HG03457 (cell line): ENCODE data around the gene RMI1.
"Not testable (repeated sequence)": the region's sequence is repeated elsewhere in the genome, so short reads cannot be mapped to it uniquely, and the experiment has no call there.

Experiments
- ATAC-seq: cut with Tn5 transposase; IDR thresholded peaks from one replicate; pipeline ENCODE4 v1.9.1; 2021; ENCODE audit warnings: moderate number of reproducible peaks; ENCODE audit not compliant: unreplicated experiment

The RMI1 gene

DNA sequence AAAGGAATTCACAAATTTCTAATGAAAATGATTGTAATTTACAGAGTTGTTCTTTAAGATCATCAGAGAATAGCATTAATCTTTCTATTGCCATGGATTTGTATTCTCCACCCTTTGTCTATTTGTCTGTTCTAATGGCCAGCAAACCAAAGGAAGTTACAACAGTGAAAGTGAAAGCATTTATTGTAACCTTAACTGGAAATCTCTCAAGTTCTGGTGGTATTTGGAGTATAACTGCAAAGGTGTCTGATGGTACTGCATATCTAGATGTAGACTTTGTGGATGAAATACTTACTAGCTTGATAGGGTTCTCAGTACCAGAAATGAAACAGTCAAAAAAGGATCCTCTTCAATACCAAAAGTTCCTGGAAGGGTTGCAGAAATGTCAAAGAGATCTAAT is 21.7 kb downstream of the RMI1 start:
- peak; percentile 79 for ATAC-seq

DNA sequence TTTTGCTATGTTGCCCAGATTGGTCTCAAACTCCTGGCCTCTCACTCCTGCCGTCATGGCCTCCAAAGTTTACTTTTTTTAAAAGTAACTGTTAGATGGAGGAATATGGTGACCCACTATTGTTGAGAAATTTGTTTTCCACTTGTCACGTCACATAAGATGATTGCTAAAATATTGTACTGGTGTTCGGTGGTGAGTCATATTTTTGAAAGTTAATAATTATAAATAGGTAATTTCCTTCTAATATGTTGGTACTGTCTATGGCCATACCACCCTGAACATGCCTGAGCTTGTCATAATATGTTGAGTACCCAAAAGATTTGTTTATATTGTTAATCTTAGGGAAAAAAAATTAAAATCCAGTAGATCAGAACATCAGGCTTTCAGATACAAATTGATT is 22.6 kb downstream of the RMI1 start:
- no peak for ATAC-seq

DNA sequence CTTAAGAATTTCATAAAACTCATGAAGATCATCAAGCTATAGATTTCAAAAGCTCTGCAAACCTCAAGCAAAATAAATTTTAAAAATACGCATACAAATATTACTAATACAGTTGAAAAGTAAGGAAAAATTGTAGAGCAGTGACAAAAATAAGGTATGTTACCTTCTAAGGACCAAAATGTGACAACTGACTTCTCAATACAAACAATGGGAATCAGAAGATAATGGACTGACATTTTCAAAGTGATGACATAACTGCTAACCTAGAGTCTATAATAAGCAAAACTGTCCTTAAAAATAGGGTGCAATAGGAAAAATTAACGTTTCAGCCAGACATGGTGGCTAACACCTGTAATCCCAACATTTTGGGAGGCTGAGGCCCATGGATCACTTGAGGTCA is 27.1 kb downstream of the RMI1 start:
- ATAC-seq: no peak

DNA sequence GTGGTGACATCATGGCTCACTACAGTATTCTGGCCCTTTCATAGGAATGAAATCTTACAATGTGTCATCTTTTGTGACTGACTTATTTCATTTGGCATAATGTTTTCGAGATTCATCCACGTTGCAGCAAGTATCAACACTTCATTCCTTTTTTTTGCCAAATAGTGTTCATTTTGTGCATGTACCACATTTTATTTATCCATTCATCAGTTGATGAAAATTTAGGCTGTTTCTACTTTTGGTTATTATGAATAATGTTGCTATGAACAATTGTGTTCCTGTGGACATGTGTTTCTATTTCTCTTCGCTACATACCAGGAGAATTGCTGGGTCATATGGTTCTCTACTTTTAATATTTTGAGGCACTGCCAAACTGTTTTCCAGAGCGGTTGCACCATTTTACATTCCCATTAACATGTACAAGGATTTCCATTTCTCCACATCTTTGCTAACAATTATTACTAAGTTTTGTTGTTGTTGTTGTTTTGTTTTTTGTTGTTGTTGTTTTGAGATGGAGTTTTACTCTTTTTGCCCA is 43.5 kb downstream of the RMI1 start:
- ATAC-seq: no peak

DNA sequence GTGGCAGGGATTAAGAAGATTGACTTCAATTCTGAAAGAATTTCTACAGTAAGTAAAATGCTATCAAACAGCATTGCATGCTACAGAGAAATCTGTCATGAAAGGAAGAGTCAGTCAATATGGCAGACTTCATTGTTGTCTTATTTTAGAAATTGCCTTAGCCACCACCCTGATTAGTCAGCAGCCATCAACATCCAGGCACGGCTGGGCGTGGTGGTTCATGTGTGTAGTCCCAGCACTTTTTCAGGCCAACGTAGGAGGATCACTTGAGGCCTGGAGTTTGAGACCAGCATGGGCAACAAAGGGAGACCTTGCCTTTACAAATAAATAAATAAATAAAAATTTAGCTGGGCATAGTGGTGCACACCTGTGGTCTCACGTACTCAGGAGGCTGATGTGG is 46.6 kb downstream of the RMI1 start:
- no peak for ATAC-seq

DNA sequence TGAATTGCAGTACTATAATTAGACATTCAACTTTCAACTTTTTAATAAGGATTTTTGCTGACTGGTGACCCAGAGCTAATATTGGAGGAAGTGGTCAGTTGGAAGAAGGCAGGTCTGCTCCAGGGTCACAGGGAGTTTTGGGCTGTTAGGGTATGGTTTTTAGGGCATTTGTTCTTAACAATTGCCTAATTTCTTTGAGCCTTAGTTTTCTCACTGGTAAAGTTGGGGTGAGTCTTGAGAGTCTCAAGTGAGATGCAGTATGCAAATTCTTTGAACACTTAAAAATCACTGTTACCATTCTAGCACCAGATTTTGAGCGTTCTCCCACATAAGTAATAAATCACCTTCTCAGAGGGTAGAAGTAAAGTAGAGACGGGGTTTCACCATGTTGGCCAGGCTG is 50.9 kb downstream of the RMI1 start:
- no peak for ATAC-seq

DNA sequence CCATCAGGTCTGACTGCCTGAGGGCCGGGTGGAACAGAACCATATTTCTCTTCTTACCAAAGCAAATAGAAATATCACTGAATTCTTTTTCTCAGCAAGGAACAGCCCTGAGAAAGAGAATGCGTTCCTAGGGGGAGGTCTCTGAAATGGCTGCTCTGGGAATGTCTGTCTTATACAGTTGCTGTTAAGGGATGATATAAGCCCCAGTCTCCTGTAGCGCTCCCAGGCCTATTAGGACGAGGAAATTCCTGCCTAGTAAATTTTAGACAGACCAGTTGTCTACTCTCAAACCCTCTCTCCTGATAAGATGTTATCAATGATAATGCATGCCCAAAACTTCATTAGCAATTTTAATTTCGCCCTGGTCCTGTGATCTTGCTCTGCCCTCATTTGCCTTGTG is 61.3 kb downstream of the RMI1 start:
- ATAC-seq: not testable (repeated sequence)

DNA sequence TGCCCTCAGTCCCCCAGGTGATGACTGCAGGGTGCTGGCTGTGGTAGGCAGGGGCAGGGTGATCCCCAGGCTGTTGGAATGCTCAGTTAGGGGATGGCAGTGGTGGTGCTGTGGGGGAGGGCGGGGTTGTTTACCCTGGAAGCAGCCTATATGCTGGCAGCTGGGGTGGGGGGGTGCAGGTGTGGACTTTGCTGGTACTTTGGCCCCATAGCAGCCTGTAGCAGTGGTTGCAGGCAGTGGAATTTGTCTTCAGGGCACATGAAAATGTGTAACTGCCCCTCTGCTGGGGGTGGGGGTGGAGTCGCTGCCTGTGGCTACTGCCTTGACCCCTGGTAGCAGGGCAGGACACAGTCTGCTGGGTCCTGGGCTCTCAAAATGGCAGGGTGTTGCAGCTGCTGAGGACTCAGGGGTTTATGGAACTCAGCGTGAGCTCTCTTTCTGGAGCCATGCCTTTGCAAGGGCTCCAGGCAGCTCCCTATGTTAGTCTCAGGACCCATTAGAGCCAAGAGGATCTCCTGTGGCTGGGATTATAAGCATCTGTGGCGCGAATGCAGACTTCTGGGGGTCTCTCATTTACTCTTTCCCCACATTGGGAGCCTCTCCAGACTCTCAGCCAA is 65.0 kb downstream of the RMI1 start:
- ATAC-seq: no peak
